HG03280 (cell line): Measurements from ENCODE around the gene CNOT9.

Experiments used
- ATAC-seq: cut with Tn5 transposase; IDR thresholded peaks from one replicate; pipeline ENCODE4 v1.9.1; 2021; ENCODE audit warnings: mild to moderate bottlenecking, moderate library complexity; ENCODE audit not compliant: unreplicated experiment

The CNOT9 gene

GRCh38 chr2:218643751-218644310 lies 75.2 kb downstream of the CNOT9 start:
- no peak for ATAC-seq

- no peak for ATAC-seq
These were observed 76.1 kb downstream of the CNOT9 start for GRCh38 chr2:218644721-218645120.

- ATAC-seq: no peak
These were observed 76.5 kb downstream of the CNOT9 start for GRCh38 chr2:218645126-218645525.
